Cardiac muscle cell (in vitro differentiated cells and primary cell): ENCODE measurements around the gene GSTP1. TPM values are rescaled to one million over a fixed set of nuclear protein-coding genes. Genes with fewer than 3 reads are reported as not detected.

Experiments used
- DNase-seq, 2 donors: peaks; one replicate each; pipeline versions ENCODE4 v3.0.0 to v3.0.0-alpha.2; 2010 to 2017; ENCODE audit warnings: low read depth in 1 of 2, low spot score in 1 of 2
- H3K27ac ChIP-seq: fragments of 200-600 bp; sonication (generic); 2 replicates; pipeline ENCODE4 v1.5.1; 2016
- H3K27me3 ChIP-seq: fragments of 200-600 bp; sonication (generic); 2 replicates; pipeline ENCODE4 v1.6.0; 2016; ENCODE audit warnings: control low read depth
- H3K36me3 ChIP-seq: fragments of 200-600 bp; sonication (generic); 2 replicates; pipeline ENCODE4 v1.5.1; 2016; ENCODE audit warnings: control low read depth
- H3K4me1 ChIP-seq: fragments of 200-600 bp; sonication (generic); 2 replicates; pipeline ENCODE4 v1.8.1; 2017; ENCODE audit warnings: low read depth, mild to moderate bottlenecking, mixed run types
- H3K4me3 ChIP-seq: fragments of 200-600 bp; sonication (generic); 2 replicates; pipeline ENCODE4 v1.5.1; 2016; ENCODE audit warnings: mild to moderate bottlenecking
- H3K9me3 ChIP-seq: fragments of 200-600 bp; sonication (generic); 2 replicates; pipeline ENCODE4 v1.5.1; 2017; ENCODE audit warnings: low read depth, mild to moderate bottlenecking, control low read depth
- CTCF ChIP-seq: IDR thresholded peaks from 2 replicates; pipeline ENCODE4 v1.5.1; 2012; ENCODE audit warnings: low read depth, mild to moderate bottlenecking, low read length
- polyA plus RNA-seq: library from polyadenylated mRNA; unstranded; fragments of >200 nt; fragmentation: Nextera tagmentation; extraction: Ambion mirVana; gene quantifications from 2 replicates; pipeline ENCODE4 v1.2.1, GENCODE V29; 2016
- total RNA-seq: library from RNA; depleted of rRNA; stranded (reverse); fragments of >200 nt; gene quantifications from 2 replicates; pipeline ENCODE4 v1.2.3, GENCODE V29; 2016

Gene GSTP1
- total and polyA plus RNA-seq, 2 experiments from 2014 or later: 957 to 1,052 TPM

GRCh38 chr11:67571443-67571842 lies 12.2 kb upstream of the GSTP1 start:
- Histone ChIP-seq H3K4me3 (no peak overlapping the region), H3K36me3 (no peaks in the 10 kb centered on the region), H3K27ac (no peak overlapping the region), H3K27me3 (no peaks in the 10 kb centered on the region), H3K4me1 (no peaks in the 10 kb centered on the region), H3K9me3 (no peaks in the 10 kb centered on the region)
- no peak for DNase-seq
- no peak for TF ChIP-seq CTCF

GRCh38 chr11:67572305-67572704 lies 11.3 kb upstream of the GSTP1 start:
- H3K27me3 ChIP-seq: no peaks in the 10 kb centered on the region

GRCh38 chr11:67572747-67573419 lies 10.7 kb upstream of the GSTP1 start:
- Histone ChIP-seq H3K27me3 (no peaks in the 10 kb centered on the region), H3K36me3 (no peaks in the 10 kb centered on the region), H3K9me3 (no peaks in the 10 kb centered on the region), H3K4me3 (no peak overlapping the region), H3K27ac (no peak overlapping the region), H3K4me1 (no peaks in the 10 kb centered on the region)
- TF ChIP-seq CTCF: peak; percentile 72
- peak; percentile 63 to 79 for DNase-seq

More at GRCh38 chr11:67572305-67572704, 11.3 kb upstream of the GSTP1 start:
- H3K27ac ChIP-seq: no peak overlapping the region
- H3K4me3 ChIP-seq: no peak overlapping the region
- no peaks in the 10 kb centered on the region for H3K4me1 ChIP-seq
- no peak for DNase-seq
- no peaks in the 10 kb centered on the region for H3K9me3 ChIP-seq
- no peaks in the 10 kb centered on the region for H3K36me3 ChIP-seq
- no peak for TF ChIP-seq CTCF

- H3K27ac ChIP-seq: no peak overlapping the region
- no peaks in the 10 kb centered on the region for H3K9me3 ChIP-seq
- no peak for DNase-seq
- TF ChIP-seq CTCF: no peak
- H3K36me3 ChIP-seq: no peaks in the 10 kb centered on the region
- no peaks in the 10 kb centered on the region for H3K27me3 ChIP-seq
- H3K4me1 ChIP-seq: no peaks in the 10 kb centered on the region
- no peak overlapping the region for H3K4me3 ChIP-seq
Observed at GRCh38 chr11:67574938-67575337, 8.7 kb upstream of the GSTP1 start.

- H3K27ac ChIP-seq: no peak overlapping the region
- H3K9me3 ChIP-seq: no peaks in the 10 kb centered on the region
- no peak overlapping the region for H3K4me3 ChIP-seq
- TF ChIP-seq CTCF: no peak
- H3K27me3 ChIP-seq: no peaks in the 10 kb centered on the region
- DNase-seq: no peak
- H3K36me3 ChIP-seq: no peaks in the 10 kb centered on the region
- H3K4me1 ChIP-seq: no peaks in the 10 kb centered on the region
Observed at GRCh38 chr11:67576735-67577475, 6.7 kb upstream of the GSTP1 start.
